ENCODE data around the gene TMEM80.

The TMEM80 gene

GRCh38 chr11:748007-748359 lies 52.4 kb downstream of the TMEM80 start:
- no peak for DNase-seq

- DNase-seq: no peak
Measured at GRCh38 chr11:749731-750130, 54.1 kb downstream of the TMEM80 start.
